GM12801 (cell line): Measurements from ENCODE around the gene NSUN2.

Experiments used
- TF ChIP-seq, protein P1 (sequence below): IDR thresholded peaks from one replicate; pipeline ENCODE4 v1.5.1; 2011; ENCODE audit warnings: control low read depth; ENCODE audit not compliant: insufficient read length; ENCODE audit errors: extremely low read depth

The NSUN2 gene

GRCh38 chr5:6632888-6633468, at the start of gene NSUN2, which contains the start of gene SRD5A1:
TSS of gene NSUN2 (minus strand) at chr5:6633044. CDS start at chr5:6632979, 65 bp downstream.
TSS of gene SRD5A1 (plus strand) at chr5:6633440. CDS start at chr5:6633577, 137 bp downstream.
- TF ChIP-seq, protein P1, sequence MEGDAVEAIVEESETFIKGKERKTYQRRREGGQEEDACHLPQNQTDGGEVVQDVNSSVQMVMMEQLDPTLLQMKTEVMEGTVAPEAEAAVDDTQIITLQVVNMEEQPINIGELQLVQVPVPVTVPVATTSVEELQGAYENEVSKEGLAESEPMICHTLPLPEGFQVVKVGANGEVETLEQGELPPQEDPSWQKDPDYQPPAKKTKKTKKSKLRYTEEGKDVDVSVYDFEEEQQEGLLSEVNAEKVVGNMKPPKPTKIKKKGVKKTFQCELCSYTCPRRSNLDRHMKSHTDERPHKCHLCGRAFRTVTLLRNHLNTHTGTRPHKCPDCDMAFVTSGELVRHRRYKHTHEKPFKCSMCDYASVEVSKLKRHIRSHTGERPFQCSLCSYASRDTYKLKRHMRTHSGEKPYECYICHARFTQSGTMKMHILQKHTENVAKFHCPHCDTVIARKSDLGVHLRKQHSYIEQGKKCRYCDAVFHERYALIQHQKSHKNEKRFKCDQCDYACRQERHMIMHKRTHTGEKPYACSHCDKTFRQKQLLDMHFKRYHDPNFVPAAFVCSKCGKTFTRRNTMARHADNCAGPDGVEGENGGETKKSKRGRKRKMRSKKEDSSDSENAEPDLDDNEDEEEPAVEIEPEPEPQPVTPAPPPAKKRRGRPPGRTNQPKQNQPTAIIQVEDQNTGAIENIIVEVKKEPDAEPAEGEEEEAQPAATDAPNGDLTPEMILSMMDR: no peak

DNA sequence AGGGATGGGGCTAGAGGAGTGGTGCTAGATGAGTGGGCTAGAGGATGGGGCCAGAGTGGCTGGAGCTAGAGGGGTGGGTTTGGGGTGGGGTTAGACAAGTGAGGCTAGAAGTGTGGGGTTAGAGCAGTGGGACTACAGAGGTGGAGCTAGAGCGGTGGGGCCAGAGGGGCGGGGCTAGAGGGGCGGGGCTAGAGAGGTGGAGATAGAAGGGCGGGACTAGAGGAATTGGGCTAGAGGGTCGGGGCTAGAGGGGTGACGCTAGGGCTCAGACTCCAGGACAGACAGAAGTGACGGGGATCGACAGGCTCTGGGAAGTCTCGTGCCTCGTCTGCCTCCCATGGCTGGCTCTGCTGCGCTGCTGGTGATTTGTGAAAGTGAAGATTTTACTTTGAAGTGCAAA, 49.4 kb upstream of the NSUN2 start:
- TF ChIP-seq, protein P1: no peak

DNA sequence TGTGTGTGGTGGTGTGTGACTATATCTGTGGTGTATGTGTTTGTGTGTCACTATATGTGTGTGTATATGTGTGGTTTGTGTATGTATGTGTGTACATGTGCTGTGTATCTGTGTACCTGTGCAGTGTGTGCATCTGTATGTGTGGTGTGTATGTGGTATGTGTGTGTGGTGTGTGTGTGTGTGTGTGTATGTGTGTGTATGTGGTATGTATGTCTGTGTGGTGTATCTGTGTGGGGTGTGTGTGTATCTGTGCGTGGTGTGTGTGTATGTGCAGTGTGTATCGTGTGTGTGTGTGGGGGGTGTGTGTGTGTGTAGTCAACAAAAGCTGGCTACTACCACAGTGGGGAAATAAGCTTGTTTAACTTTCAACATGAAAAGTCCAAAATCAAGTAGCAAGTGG, 48.8 kb upstream of the NSUN2 start:
- TF ChIP-seq, protein P1: no peak

DNA sequence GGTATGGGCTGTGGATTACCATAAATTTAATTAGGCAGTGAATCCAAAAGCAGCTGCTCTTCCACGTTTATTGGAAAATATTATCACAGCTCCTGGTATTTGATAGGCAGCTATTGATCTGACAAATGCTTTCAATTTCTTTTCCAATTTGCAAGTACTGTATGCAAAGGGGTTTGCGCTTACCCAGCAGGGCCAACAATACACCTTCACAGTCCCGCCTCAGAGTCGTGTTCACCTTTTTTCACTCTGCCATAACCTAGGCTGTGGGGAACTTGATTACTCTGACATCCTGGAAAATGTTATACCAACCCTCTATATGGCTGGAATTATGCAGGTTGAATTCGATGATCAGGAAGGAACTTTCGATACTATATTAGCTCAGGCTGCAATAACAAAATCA, 48.1 kb upstream of the NSUN2 start:
- TF ChIP-seq, protein P1: no peak

DNA sequence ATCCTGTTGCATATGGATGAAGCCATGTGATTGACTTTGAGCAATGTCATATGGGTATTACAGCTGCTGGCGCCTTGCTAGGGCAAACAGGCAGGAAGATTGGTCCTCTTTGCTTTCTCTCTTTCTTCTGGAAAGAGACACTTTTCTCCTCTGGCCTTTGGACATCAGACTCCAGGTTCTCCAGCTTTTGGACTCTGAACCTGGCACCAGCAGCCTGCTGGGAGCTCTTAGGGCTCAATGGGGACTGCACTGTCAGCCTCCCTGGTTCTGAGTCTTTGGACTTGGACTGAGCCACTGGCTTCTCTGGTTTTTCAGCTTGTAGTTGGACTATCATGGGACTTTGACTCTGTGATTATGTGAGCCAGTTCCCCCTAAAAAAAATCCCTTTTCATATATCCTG, 45.5 kb upstream of the NSUN2 start:
- TF ChIP-seq, protein P1: no peak

- TF ChIP-seq, protein P1: no peak
These were observed 43.9 kb upstream of the NSUN2 start for GRCh38 chr5:6676702-6677101.

GRCh38 chr5:6675784-6676491, 43.1 kb upstream of the NSUN2 start:
- TF ChIP-seq, protein P1: no peak
